T-helper 2 cell treated with Interferon-gamma antibody and Interleukin-4, amounts not matched to agents 100 ng/mL and 5 ng/mL, for 36 hours (primary cell): ENCODE measurements around the gene KRTAP12-4. TPM values are rescaled to one million over a fixed set of nuclear protein-coding genes. Genes with fewer than 3 reads are reported as not detected.
"Not testable (repeated sequence)": the region's sequence is repeated elsewhere in the genome, so short reads cannot be mapped to it uniquely, and the experiment has no call there.

Experiments
- intact Hi-C: fragments of 100-400 bp; cut with micrococcal nuclease; formaldehyde crosslinking; loops from one replicate; pipeline ENCODE4 v1.15.1; 2023
- total RNA-seq: library from RNA; stranded (reverse); gene quantifications from 2 replicates; pipeline ENCODE4 v1.2.3, GENCODE V29; 2022

KRTAP12-4 gene
- total RNA-seq, 1 donor from 2014 or later: not detected

DNA sequence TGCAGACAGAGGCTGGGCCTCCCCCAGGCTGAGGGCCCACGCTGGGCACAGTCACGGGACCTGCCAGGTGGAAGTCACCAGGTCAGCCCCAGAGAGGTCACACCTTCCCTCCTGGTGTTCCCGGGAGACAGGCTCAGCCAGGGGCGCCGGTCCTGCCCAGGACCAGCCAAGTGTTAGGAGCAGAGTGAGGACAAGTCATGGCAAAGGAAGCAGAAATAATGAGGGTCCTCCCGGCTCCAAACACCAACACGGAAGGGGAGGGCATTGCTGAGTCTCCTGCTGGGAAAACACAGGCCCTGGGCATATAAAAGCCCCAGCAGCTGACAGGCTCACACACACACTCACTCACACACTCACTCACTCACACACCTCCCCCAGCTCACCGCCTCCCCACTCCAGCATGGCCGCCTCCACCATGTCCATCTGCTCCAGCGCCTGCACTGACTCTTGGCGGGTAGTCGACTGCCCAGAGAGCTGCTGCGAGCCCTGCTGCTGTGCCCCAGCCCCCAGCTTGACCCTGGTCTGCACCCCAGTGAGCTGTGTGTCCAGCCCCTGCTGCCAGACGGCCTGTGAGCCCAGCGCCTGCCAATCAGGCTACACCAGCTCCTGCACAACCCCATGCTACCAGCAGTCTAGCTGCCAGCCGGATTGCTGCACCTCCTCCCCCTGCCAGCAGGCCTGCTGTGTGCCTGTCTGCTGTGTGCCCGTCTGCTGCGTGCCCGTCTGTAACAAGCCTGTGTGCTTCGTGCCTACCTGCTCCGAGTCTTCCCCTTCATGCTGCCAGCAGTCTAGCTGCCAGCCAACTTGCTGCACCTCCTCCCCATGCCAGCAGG lies 17.2 kb downstream of the KRTAP12-4 start, which contains the start of gene KRTAP10-10:
Gene KRTAP10-10 (plus strand): TSS at position 339 of the 833 bp plus-strand sequence. CDS start 62 bp downstream, at position 401.
- intact Hi-C loops: no loop called here

DNA sequence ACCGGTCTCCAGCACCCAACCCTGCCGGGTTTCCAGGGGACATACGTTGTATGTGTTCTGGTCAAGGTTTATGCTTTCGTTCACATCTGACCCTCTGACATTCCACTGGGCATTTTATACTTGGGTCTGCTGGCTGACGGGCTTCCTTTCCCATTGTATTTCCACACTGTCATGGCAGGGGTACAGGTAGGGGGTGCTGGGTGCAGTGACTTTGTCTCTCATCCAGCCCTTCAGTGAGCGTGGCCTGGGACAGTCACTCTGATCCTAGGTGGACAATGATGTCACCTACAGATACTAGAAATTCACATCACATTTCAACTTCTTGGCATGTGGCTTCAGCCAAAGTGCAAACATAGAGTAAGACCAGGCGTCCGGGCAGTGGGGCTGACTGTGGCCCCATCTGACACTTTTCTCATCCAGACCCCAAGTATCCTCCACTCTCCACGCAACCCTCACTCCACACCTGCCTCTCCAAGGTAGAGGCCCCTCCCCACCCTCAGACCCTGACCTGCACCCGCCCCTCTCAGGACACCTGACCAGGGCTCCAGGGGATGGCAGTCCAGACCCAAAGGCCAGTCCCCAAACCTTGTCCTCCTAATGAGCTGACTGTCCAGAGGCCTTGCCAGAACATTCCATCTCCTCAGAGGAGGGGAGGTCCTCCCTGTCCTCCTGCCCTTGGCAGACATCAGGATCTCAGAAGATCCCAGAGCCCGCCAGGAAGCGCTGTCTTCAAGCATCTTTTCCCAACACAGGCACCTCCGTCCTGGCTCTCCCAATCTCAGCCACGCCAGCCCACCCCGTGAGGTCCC lies 18.0 kb downstream of the KRTAP12-4 start:
- intact Hi-C loops: no loop called here

DNA sequence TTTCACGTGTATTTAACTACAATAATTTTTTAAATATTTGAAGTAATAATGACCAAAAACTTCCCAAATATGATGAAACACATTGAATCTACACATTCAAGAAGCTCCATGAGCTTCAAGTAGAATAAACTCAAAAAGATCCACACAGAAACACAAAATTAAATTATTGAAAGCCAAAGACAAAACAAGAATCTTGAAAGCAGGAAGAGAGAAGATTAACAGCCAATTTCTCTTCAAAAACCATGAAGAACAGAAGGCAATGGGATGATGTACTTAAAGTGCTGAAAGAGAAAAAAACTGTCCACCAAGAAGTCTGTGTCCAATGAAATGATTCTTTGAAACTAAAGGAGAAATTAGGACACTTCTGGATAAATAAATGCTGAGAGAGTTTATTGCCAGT lies 22.4 kb downstream of the KRTAP12-4 start:
- intact Hi-C loops: no loop called here

DNA sequence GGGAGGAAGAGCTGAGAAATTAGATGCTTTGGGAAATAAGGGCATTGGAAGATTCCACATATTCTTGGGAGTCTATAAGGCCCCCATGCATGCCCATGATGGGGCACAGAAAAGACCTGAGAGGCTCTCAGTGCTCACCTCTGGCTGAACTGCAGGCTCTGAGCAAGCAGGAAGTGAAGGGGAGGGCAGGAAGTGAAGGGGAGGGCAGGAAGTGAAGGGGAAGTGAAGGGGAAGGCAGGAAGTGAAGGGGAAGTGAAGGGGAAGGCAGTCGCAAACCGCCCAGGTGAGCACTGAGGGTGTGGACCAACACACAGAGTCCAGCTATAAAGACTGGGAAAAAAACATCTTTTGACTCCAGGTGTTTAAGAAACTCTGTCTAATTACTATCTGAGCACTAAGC lies 24.0 kb downstream of the KRTAP12-4 start:
- intact Hi-C loops: no loop called here

DNA sequence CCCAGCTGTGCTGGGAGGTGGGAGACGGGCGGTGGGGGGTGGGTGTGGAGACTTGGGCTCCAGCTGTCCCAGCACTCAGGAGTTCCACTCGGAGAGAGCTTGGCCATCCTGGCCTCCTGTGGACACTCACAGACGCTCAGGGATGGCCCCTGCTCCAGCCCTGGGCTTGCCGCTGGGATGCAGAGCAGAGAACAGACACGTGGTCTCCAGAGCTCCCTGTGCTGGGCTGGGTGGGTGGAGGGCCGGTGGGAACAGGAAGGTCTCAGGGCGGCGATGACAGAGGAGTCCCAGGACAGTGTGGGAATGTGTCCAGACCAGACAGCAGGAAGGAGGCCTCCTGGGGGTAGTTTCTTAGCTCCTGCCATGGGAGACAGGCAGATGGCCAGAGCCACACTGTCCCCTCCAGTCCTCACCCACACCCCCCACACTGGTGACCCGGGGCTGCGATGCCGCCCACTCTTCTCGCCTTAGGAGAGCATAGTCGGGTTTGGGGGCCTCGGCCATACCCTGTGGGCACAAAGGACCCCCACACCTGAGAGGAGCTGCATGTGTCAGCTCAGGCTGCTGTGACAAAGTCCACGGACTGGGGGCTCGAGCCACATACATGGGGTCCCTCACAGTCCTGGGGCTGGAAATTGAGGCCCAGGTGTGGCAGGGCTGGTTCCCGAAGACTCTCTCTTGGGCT lies 25.6 kb downstream of the KRTAP12-4 start:
- intact Hi-C loops: no loop called here

DNA sequence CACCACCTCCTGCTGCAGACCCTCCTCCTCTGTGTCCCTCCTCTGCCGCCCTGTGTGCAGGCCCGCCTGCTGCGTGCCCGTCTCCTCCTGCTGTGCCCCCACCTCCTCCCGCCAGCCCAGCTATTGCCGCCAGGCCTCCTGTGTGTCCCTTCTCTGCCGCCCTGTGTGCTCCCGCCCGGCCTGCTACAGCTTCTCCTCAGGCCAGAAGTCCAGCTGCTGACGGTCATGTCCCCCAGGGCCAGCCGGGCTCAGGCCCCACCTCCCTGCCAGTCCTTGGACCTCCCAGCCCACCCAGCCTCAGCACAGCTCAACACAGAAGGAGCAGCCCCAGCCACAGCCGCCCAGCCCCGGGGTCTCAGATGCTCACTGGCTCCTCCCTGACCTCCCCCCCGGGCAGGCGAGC lies 26.6 kb downstream of the KRTAP12-4 start:
- intact Hi-C loops: not testable (repeated sequence)

DNA sequence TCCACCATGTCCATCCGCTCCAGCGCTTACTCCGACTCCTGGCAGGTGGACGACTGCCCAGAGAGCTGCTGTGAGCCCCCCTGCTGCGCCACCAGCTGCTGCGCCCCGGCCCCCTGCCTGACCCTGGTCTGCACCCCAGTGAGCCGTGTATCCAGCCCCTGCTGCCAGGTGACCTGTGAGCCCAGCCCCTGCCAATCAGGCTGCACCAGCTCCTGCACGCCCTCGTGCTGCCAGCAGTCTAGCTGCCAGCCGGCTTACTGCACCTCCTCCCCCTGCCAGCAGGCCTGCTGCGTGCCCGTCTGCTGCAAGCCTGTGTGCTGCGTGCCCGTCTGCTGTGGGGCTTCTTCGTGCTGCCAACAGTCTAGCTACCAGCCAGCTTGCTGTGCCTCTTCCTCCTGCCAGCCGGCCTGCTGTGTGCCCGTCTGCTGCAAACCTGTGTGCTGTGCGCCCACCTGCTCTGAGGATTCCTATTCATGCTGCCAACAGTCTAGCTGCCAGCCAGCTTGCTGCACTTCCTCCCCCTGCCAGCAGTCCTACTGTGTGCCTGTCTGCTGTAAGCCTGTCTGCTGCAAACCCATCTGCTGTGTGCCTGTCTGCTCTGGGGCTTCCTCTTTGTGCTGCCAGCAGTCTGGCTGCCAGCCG lies 27.2 kb downstream of the KRTAP12-4 start:
- intact Hi-C loops: not testable (repeated sequence)

DNA sequence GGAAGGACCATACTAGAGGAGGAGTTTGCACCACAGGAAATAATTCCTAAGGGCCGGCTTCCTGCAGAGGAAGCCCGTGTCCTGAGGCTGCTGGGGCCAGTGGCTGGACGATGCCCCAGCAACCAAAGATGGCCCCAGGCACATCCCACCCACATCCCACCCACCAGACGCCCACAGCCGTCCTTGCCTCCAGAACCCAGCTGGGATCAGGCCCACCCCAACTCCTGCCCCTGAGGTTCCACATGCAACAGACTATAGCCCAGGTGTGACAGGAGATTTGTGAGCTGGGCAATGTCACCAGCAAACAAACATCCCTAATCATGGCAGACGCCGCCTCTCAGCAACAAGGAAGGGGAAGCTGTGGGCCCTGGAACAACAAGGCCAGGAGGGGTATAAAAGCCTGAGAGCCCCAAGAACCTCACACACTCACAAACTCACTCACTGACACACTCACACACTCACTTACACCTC lies 27.8 kb downstream of the KRTAP12-4 start, which contains the start of gene KRTAP10-9:
Gene KRTAP10-9 (plus strand): TSS at position 421 of the 471 bp plus-strand sequence. CDS start 79 bp downstream, outside the sequence.
- intact Hi-C loops: no loop called here

DNA sequence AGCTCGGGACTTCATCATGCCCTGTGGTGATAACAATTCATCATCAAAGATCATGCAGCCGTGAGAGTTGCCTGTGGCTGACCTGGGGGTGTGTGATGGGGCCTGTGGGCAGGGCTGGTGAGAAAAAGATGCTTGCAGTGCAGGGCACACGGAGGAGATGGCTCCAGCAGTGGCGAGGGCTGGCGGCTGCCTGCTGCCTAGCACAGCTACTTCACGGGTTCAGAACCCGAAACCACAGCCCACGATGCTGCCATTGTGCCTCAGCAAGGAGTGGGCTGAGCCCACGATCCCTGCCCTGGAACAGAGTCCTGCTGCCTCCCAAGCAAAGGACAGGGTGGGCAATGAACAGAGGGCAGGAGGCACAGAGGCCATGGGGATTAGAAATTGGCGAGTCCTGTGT lies 28.2 kb downstream of the KRTAP12-4 start:
- intact Hi-C loops: no loop called here

DNA sequence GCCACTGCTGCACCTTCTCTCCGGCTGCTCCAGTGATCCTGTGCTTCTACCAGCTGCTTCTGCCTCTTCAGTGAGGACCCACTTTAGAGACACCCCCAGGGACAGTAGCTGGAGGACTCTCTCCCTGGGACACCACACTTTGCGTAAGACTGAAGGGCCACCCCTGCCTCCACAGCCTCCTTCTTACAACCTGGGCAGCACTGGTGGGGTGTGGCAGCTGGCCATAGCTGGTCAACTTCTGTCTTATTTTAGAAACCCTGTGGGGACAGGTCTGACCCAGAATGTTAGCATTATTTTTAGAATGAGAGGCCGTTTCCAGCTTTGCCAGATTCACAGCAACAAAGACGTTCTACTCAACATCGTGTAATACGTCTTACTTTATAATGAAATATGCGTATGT lies 28.7 kb downstream of the KRTAP12-4 start:
- intact Hi-C loops: no loop called here

DNA sequence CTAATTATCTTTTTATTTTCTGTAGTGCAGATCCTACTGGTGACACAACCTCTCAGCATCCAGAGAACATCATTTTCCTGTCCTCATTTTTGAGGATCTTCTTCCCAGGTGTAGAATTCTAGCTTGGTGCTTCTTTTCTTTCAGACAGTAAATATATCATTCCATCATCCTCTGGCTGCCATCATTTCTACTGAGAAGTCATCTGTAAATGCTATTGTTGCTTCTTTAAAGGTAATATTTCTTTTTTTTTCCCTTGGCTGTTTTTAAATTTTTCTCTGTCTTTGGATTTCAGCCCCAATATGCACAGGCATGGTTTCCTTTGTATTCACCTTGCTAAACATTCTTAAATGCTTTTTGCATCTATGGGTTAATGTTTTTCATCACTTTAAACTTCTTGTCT lies 30.9 kb downstream of the KRTAP12-4 start:
- intact Hi-C loops: no loop called here

DNA sequence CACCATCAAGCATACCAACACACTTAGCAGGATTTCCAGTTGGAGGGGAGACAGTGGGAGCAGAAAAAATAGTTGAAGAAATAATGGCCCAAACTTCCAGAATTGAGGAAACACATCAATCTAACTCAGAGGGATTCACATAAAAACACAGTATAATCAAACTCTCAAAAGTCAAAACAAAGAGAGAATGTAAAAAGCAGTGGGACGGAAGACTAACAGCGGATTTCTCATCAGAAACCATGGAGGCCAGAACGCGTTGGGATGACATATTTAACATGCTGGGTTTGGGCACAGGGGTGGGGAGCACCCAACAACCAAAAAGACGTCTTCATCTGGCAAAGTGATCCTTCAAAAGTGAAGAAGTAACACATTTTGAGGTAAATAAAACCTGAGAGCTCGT lies 34.6 kb downstream of the KRTAP12-4 start:
- intact Hi-C loops: loop anchor here (2.0 kb wide), 1 partner anchor 37 kb away; the partner anchor contains the start of gene KRTAP12-3

DNA sequence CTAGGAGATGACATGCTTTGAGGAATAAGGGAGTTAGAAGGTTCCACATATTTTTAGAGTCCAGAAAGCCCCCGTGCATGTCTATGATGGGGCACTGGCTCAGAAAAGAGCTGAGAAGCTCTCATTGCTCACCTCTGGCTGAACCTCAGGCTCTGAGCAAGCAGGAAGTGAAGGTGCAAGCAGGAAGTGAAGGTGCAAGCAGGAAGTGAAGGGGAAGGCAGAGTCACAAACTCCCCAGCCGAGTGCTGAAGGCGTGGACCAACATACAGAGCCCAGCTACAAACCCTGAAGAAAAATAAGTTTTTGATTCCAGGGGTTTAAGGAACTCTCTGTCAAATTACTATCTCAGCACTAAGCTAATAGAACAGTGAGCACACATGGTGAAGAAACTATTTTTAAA lies 35.5 kb downstream of the KRTAP12-4 start:
- intact Hi-C loops: loop anchor here (2.0 kb wide), 1 partner anchor 38 kb away; the partner anchor contains the start of gene KRTAP12-3

DNA sequence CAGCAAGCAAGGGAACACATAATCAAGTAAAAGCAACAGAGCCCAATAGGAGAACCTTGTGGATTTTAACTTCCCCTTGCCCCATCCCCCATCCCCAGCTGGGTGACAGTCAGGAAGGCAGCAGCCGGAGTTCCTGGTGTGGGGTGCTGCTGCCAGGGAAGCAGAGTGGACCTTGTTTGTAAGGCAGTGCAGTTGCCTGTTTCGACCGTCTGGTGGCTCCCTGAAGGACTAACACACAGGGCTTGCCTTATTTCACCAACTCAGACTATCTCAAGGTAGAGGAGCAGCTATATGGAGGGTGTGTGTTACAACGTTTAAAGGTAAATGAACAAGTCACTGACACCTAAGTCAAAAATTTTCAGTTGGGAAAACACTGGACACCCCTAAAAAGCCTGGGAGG lies 36.0 kb downstream of the KRTAP12-4 start:
- intact Hi-C loops: loop anchor here (2.0 kb wide), 1 partner anchor 38 kb away; the partner anchor contains the start of gene KRTAP12-3

DNA sequence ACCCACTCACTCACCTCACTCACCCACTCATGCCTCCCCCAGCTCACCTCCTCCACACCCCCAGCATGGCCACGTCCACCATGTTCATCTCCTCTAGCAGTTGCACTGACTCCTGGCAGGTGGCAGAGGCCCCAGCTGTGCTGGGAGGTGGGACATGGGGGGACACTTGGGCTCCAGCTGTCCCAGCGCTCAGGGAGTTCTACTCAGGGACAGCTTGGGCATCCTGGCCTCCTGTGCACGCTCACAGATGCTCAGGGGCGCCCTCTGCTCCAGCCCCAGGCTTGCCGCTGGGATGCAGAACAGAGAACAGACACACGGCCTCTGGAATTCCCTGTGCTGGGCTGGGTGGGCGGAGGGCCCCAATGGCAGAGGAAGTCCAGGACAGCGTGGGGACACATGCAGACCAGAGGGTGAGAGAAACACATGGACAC lies 37.4 kb downstream of the KRTAP12-4 start:
- intact Hi-C loops: no loop called here

DNA sequence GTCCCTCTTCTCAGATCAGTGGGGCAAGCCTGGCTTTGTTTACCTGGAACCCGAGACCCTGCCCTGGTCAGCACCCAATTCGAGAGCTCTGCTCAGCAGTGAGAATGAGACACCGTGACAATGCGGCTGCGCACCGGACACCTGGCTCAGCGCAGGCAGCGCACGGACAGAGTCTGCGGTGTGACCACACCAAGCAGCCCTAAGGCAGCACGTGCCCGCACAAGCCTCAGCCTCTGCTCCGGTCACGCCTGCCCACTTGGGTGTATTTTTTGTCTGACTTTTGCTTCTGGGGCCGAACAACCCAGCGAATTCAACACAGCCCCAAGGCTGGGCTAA lies 37.9 kb downstream of the KRTAP12-4 start:
- intact Hi-C loops: no loop called here

DNA sequence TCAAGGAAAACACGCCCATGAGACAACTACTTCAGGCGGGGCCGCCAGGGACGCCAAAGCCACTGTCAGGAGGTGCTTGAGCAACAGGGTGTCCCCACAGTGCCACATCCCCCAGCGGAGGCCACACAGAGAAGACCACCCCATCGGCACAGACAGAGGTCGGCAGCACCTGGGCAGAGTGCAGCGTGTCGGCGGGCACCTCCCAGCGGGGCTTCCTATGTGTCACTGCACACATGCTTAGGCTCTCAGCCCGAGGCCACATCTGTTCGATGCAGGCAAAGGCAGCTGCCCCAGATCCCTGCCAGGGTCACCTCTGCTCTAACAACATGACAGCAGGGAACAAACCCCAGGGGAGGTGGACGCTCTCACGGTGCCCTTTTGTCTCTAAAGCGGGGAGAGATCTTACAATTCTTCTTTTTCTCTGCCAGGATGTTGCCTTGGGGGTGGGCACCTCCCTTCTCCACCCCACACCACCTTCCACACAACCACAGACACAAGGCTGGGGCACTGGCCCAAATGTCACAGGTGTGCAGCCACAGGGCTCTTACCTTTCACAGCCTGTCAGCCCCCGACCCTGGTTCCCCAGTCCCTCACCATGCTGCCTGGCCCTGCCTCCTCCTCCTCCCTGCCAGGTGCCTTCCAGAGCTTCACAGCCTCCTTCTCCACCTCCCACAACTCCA lies 38.4 kb downstream of the KRTAP12-4 start:
- intact Hi-C loops: no loop called here

DNA sequence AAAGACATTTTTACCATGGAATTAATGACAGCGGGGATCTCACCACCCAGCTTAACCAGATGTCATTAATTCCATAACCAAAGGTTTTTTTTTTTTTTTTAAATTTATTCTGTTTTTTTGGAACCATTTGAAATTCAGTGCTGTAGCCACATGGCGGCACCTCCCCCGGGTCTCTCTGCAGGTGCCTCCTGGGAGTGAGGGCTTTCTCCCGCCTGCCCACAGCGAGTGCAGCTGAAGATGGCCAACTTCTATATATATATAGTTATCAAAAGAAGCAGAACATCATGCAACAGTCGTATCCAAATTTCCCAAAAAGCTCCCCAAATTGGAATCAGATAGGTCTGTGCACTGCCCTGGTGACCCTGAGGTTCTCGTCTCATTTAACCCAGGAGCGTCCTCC lies 39.0 kb downstream of the KRTAP12-4 start:
- intact Hi-C loops: no loop called here

DNA sequence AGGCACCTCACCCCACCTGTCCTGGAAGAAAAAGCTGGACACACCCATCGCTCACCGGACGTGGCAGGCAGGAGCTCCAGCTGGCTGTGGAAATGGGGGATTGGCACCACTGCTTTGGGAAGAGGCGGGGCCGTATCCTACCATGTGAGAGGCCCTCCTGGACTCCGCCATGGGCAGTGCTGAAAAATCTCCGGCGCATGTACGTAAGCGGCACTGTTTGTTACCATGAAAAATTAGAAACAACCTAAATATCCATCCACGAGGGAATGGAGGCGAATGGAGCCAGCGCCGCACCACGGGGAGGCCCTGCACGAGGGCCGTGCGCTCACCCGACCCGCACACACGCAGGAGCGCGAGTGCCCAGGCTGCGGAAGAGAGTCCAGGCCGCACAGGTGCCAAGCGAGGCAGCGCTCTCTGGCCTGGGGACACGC lies 39.5 kb downstream of the KRTAP12-4 start:
- intact Hi-C loops: no loop called here

DNA sequence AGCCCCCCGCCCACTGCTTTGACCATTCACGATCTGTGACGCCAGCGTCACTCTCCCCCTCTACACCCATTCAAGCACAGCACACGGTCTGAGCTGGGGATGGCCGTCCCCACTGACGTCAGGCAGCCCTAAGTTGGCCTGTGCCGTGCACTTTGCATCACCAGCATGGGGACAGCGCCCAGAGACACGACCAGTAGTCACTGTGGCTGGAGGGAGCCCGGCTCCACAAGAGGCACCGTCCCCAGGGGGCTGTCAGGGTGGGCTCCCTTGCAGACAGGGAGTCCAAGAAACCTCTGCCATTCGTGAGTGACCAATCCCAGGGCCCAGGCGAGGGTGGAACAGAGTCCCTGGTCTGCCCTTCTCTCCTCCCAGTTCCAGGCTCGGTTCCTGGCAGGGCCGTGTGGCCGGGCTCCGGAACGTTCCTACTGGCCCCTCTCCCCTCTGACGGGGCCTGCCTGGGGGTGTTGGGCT lies 40.3 kb downstream of the KRTAP12-4 start:
- intact Hi-C loops: no loop called here
